Cardiac septum (tissue), 1 donor: Measurements from ENCODE around the gene RBMXL2. TPM values are rescaled to one million over a fixed set of nuclear protein-coding genes. Genes with fewer than 3 reads are reported as not detected.

Source experiments
- DNase-seq: peaks from one replicate; pipeline ENCODE4 v3.0.0-alpha.2; 2020; ENCODE audit warnings: low spot score
- intact Hi-C: fragments of 100-400 bp; cut with DNase I; formaldehyde crosslinking; loops from one replicate; pipeline ENCODE4 v1.14.0; 2022
- long read RNA-seq: library from polyadenylated mRNA; unstranded; transcript quantifications from one replicate; pipeline ENCODE4 v2.0.0, GENCODE V29; 2021
- total RNA-seq: library from RNA; stranded (reverse); fragmentation: NEBNext Ultra II Directional; extraction: Animal tissue kit (Norgen Biotek cat#: 25700); gene quantifications from one replicate; pipeline ENCODE4 v1.2.1, GENCODE V29; 2021
- donor health status: DM: no; HTN: no; CAD: no.

Gene RBMXL2
- not detected for total RNA-seq
- long read RNA-seq, result 0 reads

DNA sequence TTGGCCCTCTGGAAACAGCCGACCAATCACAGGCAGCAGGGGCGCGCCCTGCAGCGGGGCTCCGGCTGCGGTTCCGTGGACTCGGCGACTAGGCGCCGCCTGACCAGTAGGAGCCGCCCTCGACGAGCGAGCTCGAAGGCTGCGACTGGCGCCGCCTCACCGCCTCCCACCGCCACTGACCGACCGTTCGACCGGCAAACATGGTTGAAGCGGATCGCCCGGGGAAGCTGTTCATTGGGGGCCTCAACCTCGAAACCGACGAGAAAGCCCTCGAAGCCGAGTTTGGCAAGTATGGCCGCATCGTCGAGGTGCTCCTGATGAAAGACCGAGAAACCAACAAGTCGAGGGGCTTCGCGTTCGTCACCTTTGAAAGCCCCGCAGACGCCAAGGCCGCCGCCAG lies at the start of gene RBMXL2:
Gene RBMXL2, plus strand, starts transcription at position 78 of the 400 bp plus-strand sequence. Its CDS starts 123 bp downstream, at position 201.
- DNase-seq, result no peak
- intact Hi-C loops, result no loop called here

DNA sequence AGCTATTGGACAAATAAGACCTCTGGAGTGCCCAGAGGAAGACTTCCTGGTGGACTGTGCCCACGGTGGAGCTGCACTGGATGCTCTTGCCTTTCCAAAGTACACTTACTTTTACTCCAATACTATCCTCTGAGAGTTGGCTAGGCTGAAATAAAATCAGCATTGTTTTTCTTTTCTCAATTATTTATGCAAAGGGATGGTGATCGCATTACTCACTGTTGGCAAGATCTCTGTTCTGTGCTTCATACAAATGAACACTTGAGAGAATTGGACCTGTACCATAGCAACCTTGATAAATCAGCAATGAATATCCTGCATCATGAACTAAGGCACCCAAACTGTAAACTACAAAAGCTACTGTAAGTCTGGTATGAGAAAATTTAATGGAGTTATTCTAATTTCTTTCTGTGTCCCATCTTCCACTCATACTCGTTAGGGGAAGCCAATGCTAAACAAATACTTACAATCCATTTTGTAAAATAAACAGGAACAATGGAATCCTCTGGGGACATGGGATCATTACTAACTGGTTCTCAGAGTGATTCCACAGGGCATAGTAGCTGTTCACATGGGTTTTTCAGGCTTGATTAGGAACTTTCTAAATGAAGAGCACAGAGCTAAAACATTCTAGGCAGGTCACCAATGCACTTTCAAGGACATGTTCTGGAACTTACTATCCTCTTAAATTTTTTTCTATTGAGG lies 42.2 kb upstream of the RBMXL2 start:
- no peak for DNase-seq
- intact Hi-C loops, result no loop called here

DNA sequence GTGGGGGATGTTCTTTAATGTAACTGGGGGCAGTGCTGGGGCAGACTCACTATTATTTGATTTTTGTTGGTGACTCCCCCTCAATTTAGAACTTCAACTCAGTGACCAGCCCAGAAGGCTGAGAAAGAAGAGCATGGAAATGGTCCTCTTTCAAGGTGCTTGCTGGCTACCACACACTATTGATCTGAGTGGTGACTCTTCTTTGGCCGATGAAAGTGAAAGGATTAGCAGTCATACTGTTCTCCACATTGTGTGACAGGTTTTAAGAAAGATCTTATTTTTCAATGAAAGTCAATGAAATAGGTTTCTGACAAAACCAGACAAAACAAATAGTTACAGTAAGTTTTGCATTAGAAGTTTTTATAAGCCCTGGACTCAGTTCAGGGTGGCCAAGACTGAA lies 38.6 kb upstream of the RBMXL2 start:
- intact Hi-C loops, result no loop called here

DNA sequence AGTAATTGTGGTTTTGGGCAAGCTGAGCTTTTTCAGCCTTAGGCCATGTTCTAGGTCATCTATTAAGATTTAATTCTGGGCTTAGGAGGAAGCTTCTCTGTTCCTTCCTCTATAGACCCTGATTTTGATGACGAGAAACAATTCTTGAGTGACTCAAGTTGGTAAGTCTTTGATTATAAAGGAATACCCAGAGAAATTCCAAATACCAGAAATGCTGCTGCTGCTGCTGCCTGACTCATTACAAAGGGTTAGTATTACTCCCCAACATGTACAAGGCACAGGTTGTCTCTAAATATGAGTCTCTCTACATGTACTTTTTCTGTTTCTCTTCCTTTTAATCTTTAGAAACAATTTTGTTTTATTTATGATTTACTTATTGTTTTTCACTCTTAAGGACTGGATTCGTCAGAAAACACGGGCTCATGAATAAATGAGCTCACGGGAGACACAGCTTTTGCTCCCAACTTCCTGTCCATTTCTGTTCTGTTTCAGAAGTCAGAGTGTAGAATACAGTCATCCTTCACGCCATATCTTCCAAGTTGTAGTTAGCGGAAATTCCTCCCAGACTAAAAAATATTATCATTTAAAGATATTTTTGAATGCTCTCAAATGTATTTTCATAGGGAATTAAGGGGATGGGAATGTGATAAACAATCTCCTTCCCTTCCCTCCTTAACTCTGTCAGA lies 31.8 kb upstream of the RBMXL2 start:
- DNase-seq, result no peak
- intact Hi-C loops, result no loop called here

More for the DNA sequence above, 38.6 kb upstream of the RBMXL2 start:
- DNase-seq, result no peak

DNA sequence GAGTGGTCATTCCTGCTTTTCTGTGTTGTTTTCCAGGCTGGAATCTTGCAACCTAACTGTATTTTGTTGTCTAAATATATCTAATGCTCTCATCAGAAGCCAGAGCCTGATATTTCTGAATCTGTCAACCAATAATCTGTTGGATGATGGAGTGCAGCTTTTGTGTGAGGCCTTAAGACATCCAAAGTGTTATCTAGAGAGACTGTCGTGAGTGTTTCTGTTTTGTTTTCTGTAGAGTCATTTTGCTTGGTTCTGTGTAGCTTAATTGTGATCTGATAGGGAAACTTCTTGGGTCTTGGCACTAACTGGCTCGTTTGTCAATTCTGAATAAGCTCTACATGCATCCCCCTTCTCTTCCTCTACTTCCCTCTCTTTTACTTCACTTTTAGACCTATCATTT lies 31.2 kb upstream of the RBMXL2 start:
- DNase-seq, result no peak
- intact Hi-C loops, result no loop called here

DNA sequence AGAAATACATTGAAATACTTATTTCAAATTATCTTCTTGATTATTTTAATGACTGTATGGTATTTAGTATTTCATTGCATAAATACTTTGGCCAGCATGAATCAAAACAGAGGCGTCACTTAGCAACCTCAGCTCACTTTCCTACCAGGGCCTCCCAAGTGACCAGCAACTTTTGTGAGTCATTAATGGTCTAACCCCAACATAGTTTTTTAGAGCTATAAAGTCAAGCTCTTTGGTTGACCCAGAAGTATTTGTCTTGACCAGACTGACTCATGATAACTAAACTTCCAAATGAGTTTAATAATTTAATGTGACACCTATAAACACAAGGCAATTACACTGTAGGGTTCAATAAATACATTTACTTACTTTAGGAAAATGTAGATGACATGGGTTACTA lies 27.9 kb upstream of the RBMXL2 start:
- intact Hi-C loops, result no loop called here
- DNase-seq, result no peak

DNA sequence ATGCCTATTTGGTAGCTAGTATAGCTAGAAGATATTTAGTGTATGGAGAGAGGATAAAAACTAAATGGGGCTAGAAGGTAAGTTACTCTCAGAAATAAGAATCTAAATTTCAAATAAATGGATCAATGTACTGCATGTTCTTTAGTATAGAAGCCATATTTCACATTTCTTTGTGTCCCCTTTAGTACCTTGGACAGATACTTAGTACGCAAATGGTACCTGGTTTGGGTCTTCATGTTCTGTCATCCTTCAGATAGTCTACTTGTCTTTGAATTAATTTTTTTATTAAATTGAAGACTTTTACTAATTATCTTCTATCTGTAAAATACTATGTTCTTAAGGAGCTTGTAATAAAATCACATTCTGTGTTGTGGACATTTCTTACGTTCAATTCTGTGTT lies 26.3 kb upstream of the RBMXL2 start:
- no peak for DNase-seq
- intact Hi-C loops, result no loop called here

DNA sequence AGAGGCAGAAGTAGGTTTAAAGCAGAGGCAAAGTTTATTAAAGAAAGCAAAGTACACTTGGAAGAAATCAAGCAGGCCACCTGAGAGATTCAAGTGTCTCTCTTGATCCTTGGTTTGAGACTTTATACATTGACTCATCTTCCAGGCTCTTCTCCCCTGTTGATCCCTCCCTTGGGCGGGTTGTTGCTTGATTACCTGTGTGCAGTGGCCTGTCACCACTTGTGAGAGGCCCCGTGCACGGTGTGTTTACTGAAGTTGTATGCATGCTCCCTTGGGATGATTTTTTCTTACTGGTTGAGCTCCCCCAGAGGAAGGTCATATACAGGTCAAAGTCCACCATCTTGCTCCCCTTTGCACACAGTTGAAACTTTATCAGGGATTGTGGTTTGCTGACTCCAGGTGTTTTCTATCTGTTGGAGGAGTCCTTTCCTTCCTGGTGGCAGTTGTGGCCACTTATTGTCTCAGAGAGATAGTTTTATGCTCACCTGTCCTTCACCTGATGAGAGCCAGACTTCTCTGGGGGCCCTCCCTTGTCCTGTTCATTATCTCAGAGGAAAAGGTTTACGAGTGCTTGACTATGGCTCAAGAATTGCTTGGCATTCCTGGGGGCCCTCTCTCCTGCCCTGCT lies 16.3 kb upstream of the RBMXL2 start:
- no peak for DNase-seq
- intact Hi-C loops, result no loop called here

DNA sequence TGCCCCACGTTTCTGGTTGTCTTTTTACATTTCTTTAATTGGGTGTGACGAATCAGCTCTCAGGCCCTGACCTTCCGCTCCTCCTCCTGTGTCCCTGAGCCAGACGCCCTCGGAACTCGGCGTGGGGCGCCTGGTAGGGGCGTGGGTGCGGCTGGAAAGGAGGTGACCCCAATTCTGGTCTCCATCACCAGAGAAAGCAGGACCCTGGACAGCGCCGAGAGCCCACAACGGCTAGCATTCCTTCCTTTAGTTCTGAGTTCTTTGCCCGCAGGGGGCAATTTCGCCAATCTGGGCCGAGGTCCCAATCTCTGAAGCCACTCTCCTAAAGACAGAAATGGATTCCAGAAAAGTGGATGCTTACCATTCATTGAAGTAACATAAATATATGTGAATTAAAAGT lies 11.7 kb upstream of the RBMXL2 start:
- intact Hi-C loops, result no loop called here
- no peak for DNase-seq

DNA sequence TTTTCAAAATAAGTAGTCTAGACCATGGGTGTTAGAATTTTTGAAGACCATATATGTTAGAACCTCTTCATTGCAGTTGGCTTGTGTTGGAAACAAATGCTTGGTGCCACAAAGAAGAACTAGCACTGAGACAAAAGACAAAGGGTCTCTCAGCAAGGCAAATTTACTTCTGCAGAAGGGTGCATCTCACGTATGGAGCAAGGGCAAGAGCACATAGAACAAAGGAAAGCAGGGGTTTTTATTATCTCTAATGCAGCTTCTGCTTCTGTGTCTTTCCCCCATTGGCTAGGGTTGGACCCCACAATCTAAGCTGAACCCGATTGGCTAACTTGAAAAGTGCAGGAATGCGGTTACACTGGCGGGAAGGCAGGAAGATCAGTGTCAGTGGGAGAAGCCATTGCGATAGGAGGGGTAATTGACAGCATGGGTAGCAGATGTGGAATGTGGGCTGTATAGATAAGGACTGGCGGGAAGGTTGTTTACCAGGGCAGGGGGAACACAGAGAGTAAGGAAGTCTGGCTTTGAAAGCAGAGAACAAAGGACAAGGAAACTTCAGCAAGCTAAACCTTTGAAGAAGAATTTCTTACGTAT lies 9.2 kb upstream of the RBMXL2 start:
- no peak for DNase-seq
- intact Hi-C loops, result no loop called here

DNA sequence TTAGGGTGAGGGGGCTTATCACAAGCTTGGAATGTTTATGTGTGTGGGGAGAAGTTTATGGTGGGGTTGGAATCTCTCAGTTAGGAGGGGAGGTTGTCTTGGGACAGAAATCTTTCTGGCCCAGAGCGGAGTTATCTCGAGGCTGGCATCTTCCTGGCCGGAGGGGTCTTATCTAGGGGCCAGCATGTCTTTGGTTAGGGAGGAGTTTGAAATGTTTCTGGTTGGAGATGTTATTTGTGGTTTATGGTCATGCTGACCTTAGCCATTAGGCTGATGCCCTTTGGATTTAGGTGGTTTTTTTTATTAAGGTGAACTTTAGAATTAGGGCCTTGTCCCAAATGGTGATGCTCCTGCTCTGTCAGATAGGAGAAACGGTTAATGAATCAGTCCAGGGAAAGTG lies 7.9 kb upstream of the RBMXL2 start:
- no peak for DNase-seq
- intact Hi-C loops, result no loop called here

DNA sequence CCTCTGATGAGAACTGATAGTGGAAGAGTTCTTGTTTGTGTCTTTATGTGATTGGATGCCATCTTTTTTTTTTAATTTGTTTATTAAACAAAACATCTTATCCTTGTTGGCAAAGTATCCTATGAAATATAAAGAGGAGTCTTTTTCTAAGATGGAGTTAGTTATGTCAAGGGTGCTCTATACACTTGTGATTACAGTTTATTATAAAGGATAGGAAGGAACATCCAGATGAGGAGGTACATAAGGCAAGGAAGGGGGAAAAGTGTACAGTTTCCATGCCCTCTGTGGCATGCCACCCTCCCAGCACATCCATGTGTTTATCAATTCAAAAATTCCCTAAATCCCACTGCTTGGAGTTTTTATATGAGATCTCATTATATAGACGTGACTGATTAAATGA lies 7.4 kb upstream of the RBMXL2 start:
- intact Hi-C loops, result no loop called here
- no peak for DNase-seq

DNA sequence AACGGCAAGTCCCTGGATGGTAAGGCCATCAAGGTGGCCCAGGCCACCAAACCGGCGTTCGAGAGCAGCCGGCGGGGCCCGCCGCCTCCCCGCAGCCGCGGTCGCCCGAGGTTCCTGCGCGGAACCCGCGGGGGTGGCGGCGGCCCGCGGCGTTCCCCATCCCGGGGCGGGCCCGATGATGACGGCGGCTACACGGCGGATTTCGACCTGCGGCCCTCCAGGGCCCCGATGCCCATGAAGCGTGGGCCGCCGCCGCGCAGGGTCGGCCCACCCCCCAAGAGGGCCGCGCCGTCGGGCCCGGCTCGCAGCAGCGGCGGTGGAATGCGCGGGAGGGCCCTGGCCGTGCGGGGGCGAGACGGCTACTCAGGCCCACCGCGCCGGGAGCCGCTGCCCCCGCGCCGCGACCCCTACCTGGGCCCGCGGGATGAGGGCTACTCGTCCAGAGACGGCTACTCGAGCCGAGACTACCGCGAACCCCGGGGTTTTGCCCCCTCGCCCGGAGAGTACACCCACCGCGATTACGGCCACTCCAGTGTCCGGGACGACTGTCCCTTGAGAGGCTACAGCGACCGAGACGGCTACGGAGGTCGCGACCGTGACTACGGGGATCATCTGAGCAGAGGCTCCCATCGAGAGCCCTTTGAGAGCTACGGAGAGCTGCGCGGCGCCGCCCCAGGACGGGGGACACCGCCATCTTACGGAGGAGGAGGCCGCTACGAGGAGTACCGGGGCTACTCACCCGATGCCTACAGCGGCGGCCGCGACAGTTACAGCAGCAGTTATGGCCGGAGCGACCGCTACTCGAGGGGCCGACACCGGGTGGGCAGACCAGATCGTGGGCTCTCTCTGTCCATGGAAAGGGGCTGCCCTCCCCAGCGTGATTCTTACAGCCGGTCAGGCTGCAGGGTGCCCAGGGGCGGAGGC lies 792 bp downstream of the RBMXL2 start:
- DNase-seq, result no peak
- intact Hi-C loops, result loop anchor here (10.0 kb wide), 1 partner anchor 595 kb away; no protein-coding TSS in a partner anchor

DNA sequence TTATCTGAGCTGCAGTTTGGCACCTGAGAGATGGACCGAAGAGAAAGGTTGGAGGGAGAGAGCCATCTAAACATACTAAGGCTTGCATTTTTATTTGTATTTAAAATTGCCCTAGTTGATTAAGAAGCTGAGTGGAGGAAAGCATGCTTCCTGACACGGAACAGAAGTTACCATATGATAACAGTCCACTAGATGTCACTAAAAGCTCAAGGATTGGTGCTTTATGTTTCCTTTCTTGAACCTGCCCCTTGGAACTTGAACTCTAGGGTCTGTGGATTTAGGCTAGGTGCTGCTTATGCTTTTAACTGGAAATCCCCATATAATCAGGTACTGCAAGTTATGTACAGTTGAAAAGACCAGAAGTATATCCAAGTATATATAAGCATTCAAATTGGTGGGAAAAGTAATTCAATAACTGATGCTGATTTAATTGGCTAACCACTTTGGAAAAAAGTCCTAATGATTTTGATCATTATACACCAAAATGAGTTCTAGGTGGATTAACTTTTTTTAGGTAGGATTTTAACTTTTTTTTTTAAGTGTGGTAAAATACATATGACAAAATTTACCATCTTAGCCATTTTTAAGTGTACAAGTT lies 9.5 kb downstream of the RBMXL2 start:
- no peak for DNase-seq
- intact Hi-C loops, result loop anchor here (5.0 to 10.0 kb wide), 3 partner anchors 344 to 889 kb away; partner anchors contain the start of gene EIF3F

DNA sequence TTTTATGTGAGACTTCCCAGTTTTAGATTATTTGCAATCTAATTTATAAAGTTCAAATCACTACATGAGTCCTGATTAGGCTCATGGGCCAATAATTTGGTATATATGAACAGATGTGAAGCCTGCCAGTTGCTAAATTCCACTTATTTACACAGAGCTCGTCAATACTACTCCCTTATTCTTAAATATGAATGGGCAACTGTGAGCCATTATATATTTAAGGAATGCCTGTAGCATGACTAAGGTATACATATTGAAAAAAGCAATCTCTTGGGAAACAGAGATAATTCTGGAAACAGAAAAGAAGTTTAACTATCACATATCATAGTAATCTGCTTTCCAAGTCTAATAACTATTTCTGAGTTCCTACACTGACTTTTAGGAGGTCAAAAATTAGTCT lies 27.0 kb downstream of the RBMXL2 start:
- DNase-seq, result no peak
- intact Hi-C loops, result no loop called here

DNA sequence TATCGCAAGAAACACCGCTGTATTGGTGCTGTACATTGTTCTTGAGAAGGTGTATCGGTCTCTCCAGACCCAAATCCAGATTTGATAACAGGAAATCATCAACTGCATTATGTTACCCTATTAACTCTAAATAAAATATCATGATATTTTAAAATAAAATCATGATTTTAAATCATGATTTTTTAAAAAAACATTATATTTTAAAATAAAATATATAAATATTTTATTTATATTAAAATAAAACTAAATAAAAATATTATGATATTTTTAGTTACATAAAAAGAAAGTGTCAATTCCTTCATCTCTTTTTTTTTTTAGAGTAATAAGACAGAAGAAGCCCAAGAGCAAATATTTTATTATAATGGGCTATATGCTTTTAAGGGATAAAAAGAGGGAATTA lies 27.6 kb downstream of the RBMXL2 start:
- intact Hi-C loops, result no loop called here

DNA sequence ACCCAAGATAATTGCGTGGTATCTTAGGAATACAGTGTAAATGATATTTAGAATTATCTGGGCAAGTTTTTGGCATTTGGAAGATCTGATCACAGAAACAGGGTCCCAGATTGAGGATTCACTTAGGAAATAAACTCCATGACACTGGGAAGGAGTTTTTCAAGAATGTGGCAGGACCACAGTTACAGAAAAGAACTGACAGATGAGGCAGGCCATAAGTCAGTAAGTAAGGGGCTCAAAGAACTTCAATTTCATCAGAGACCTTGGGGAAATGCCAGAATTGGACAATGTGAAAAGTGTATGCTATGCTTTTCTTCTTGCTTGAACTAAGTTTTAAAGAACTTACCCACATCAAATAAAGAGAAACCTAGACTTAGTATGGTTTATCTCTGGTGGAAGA lies 49.3 kb downstream of the RBMXL2 start:
- intact Hi-C loops, result no loop called here
- DNase-seq, result no peak

More for the DNA sequence above, 27.6 kb downstream of the RBMXL2 start:
- no peak for DNase-seq
